MM.1S (cell line): ENCODE results near the gene TMEM97.

Experiments used
- EZH2 ChIP-seq: fragments of 300-600 bp; sonication (generic); optimal IDR thresholded peaks from 2 replicates; pipeline ENCODE3; 2017; ENCODE audit warnings: low read depth, mild to moderate bottlenecking, antibody characterized with exemption, low read length, mixed read lengths
- EZH2phosphoT487 ChIP-seq: fragments of 300-600 bp; sonication (generic); IDR thresholded peaks from 2 replicates; pipeline ENCODE4 v1.6.1; 2018; ENCODE audit warnings: antibody characterized with exemption, low read length
- TF ChIP-seq, protein P1 (sequence below): fragments of 300-600 bp; sonication (generic); IDR thresholded peaks from 2 replicates; pipeline ENCODE4 v1.5.1; 2016; ENCODE audit warnings: antibody characterized with exemption, low read length, mixed read lengths

DNA sequence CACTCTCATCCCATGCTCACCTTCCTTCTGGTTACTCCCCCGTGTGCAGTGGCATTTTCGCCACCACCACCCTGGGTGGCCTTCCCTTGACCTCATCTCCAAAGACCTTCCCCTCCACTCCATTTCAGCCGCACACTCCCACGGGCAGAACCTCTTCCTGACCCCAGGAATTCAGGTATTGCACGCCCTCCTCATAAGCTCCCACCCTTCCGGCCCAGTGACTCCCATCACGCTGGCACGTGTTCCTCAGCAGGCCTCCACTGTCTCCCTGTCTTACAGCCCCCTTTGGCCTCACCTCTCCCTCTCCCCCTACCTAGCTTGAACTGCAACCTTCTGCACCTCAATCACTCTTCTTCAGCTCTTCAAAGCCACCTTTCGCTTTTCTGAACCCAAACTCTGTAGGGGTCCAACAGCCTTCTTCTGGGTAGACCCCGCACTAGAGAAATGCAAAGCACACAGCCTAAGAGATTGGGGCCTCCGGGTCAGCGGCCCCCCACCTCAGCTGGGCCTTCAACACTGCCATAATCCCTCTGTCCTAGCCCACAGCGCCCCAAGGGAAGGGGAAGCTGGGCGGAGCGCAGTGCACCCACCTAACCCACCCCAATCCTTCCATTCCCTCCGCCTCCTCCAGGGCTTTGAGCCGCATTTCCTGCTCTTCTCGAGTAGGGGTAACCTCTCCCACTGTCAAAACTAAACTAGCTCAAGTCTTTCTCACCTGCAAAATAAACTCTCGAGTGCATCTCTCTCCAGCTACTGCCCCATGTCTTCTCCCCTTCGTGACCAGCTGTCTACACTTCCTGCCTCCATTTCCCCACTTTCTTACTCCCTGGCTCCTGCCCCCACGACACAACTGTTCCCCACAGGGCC lies 1.7 kb upstream of the TMEM97 start:
- TF ChIP-seq, protein P1, sequence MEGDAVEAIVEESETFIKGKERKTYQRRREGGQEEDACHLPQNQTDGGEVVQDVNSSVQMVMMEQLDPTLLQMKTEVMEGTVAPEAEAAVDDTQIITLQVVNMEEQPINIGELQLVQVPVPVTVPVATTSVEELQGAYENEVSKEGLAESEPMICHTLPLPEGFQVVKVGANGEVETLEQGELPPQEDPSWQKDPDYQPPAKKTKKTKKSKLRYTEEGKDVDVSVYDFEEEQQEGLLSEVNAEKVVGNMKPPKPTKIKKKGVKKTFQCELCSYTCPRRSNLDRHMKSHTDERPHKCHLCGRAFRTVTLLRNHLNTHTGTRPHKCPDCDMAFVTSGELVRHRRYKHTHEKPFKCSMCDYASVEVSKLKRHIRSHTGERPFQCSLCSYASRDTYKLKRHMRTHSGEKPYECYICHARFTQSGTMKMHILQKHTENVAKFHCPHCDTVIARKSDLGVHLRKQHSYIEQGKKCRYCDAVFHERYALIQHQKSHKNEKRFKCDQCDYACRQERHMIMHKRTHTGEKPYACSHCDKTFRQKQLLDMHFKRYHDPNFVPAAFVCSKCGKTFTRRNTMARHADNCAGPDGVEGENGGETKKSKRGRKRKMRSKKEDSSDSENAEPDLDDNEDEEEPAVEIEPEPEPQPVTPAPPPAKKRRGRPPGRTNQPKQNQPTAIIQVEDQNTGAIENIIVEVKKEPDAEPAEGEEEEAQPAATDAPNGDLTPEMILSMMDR: no peak
- TF ChIP-seq EZH2 (no peak), EZH2phosphoT487 (no peak)
